SJSA1 (cell line): ENCODE results near the gene PYCARD. TPM values are rescaled to one million over a fixed set of nuclear protein-coding genes. Genes with fewer than 3 reads are reported as not detected.
"Not testable (repeated sequence)": the region's sequence is repeated elsewhere in the genome, so short reads cannot be mapped to it uniquely, and the experiment has no call there.

Experiments
- DNase-seq, 2 experiments: peaks; one replicate each; pipeline ENCODE4 v3.0.0-alpha.2; 2015 to 2020; ENCODE audit warnings: low spot score in 2 of 2, low read depth in 1 of 2
- H3K27ac ChIP-seq: fragments of 250-450 bp; sonication (Bioruptor Pico); 2 replicates; pipeline ENCODE4 v1.5.1; 2020; ENCODE audit warnings: mild to moderate bottlenecking, moderate library complexity
- H3K27me3 ChIP-seq: fragments of 250-450 bp; sonication (Bioruptor Pico); replicated peaks from 2 replicates; pipeline ENCODE4 v1.5.1; 2020; ENCODE audit warnings: mild to moderate bottlenecking, moderate library complexity
- H3K36me3 ChIP-seq: fragments of 250-450 bp; sonication (Bioruptor Pico); 2 replicates; pipeline ENCODE4 v1.5.1; 2020; ENCODE audit warnings: mild to moderate bottlenecking
- H3K4me1 ChIP-seq: fragments of 250-450 bp; sonication (Bioruptor Pico); replicated peaks from 2 replicates; pipeline ENCODE4 v1.6.1; 2021; ENCODE audit warnings: mild to moderate bottlenecking
- H3K4me3 ChIP-seq: fragments of 250-450 bp; sonication (Bioruptor Pico); 2 replicates; pipeline ENCODE4 v1.5.1; 2020; ENCODE audit warnings: mild to moderate bottlenecking
- H3K9me3 ChIP-seq: fragments of 250-450 bp; sonication (Bioruptor Pico); replicated peaks from 2 replicates; pipeline ENCODE4 v1.5.1; 2020; ENCODE audit warnings: mild to moderate bottlenecking
- total RNA-seq: library from RNA; depleted of rRNA; stranded (reverse); fragments of >200 nt; shearing (Covaris generic); gene quantifications from 2 replicates; pipeline ENCODE4 v1.2.3, GENCODE V29; 2014

PYCARD gene
- total RNA-seq, 1 experiment from 2014 or later, result 15.4 TPM

DNA sequence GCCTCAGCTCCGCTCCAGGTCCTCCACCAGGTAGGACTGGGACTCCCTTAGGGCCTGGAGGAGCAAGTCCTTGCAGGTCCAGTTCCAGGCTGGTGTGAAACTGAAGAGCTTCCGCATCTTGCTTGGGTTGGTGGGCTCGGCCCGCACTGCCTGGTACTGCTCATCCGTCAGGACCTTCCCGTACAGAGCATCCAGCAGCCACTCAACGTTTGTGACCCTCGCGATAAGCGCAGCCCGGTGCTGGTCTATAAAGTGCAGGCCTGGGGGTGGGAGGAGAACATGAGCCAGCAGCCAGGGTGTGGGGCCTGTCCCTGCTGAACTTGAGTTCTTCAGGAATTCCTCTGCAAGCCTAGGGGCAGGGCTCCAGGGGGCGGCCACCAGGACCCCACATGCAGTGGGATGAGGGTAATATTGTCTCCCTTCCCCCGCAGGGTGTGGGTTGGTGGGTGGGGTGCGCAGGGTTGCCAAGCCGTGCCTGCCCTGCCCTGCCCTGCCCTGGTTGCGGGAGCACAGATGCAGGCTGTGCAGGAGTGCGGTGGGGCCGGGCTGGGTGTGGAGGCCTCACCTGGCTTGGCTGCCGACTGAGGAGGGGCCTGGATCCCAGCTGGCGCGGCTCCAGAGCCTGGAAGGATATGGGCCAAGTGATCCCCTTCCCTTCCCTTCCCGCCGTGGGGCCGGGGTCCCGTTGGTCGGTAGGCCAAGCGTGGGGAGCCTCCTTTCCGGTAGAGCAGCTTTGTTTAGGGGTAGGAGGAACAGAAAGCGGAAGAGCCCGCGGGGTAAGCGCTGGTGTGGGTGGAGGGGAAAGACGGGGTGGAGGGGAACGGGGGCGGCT is 762 bp downstream of the PYCARD start:
- H3K4me3 ChIP-seq, result peak overlapping the region; percentile 45
- peak in 1 of 2 experiments; percentile 43 for DNase-seq
- peaks cover 31% of the 10 kb centered on the region for H3K36me3 ChIP-seq
- peaks cover 19% of the 10 kb centered on the region for H3K27me3 ChIP-seq
- H3K27ac ChIP-seq, result no peak overlapping the region
- no peaks in the 10 kb centered on the region; the same call in 1 of the 2 replicates for H3K9me3 ChIP-seq
- H3K4me1 ChIP-seq, result peaks cover 16% of the 10 kb centered on the region

DNA sequence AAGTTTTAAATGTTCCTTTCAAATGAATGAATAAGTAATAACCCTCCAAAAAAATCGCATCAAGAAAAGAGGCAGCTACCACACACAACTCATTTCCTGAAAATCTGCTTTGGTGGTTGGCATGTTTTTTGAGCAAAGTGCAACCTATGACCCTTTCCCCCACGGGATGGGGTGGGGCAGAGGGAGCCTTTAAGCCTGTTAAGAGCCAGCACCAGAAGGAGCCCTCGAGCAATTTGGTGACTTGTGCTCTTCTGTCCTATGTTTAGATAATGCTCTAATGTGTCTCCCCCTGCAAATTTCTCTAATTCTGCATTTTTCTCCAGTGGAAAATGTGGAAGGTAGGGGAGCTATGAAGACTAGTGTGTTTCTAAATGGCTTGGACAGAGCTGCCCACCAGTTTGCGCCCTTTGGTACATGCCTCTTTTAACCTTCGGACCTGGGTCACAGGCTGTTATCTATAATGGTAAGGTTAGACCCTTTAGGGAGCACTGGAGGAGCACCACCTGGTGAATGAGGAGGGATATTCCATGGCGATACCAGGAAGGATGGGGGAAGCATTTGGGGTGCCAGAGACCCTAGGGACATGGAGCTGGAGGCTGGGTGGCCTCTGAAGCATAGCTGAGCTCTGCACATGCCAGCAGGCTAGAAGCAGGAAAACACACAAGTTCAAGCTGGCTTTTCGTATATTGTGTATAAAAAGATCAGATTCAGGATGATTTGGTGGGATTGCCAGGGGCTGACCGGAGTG is 1.6 kb downstream of the PYCARD start:
- peaks cover 17% of the 10 kb centered on the region for H3K27me3 ChIP-seq
- H3K4me3 ChIP-seq, result no peak overlapping the region
- DNase-seq, result no peak
- no peaks in the 10 kb centered on the region; the same call in 1 of the 2 replicates for H3K9me3 ChIP-seq
- peaks cover 16% of the 10 kb centered on the region for H3K4me1 ChIP-seq
- H3K36me3 ChIP-seq, result peaks cover 39% of the 10 kb centered on the region
- no peak overlapping the region for H3K27ac ChIP-seq

DNA sequence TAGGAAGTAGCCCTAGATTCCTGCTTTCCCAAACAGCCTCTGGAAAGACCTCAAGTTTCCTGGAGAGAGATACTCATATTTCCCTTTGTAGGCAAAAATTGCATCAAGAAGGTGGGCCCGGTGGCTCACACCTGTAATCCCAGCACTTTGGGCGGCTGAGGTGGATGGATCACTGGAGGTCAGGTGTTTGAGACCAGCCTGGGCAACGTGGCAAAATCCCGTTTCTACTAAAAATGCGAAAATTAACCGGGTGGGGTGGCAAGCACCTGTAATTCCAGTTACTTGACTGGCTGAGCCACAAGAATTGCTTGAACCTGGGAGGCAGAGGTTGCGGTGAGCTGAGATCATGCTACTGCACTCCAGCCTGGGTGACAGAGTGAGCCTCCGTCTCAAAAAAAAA is 2.4 kb downstream of the PYCARD start:
- not testable (repeated sequence) for H3K9me3 ChIP-seq, H3K27ac ChIP-seq, H3K4me3 ChIP-seq, DNase-seq
- Histone ChIP-seq H3K4me1 (peaks cover 16% of the 10 kb centered on the region), H3K36me3 (peaks cover 48% of the 10 kb centered on the region), H3K27me3 (peaks cover 17% of the 10 kb centered on the region)

DNA sequence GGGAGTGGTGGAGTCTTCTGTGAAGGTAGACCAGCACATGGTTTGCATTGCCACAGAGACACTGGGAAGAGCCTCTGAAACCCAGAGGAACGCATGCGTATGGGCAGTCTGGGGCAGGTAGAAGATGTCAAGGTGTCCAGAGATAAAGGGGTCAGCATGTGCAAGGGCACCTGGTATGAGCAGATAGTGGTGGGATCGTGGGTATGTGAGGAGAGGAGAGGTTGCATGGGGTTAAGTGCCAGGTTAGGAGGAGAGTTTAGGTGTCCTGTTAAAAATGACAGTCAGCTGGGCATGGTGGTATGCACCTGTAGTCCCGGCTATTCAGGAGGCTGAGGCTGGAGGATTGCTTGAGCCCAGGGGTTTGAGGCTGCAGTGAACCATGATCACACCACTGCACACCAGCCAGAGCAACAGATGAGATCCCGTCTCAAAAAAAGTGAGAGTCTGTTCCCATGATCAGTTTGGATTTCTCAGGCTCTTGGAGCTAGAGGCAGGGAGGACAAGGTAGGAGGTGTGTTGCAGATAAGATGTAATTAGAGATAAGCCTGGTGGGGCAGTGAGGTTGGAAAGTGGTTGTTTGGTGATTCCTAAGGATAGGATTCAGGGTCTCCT is 3.0 kb downstream of the PYCARD start:
- Histone ChIP-seq H3K36me3 (peaks cover 53% of the 10 kb centered on the region), H3K4me1 (peaks cover 16% of the 10 kb centered on the region), H3K9me3 (no peaks in the 10 kb centered on the region; the same call in 1 of the 2 replicates), H3K4me3 (no peak overlapping the region), H3K27ac (no peak overlapping the region), H3K27me3 (peaks cover 17% of the 10 kb centered on the region)
- no peak for DNase-seq

GRCh38 chr16:31198207-31198882 is 4.2 kb downstream of the PYCARD start:
- H3K27me3 ChIP-seq, result peaks cover 16% of the 10 kb centered on the region
- no peaks in the 10 kb centered on the region; the same call in 1 of the 2 replicates for H3K9me3 ChIP-seq
- H3K4me1 ChIP-seq, result peaks cover 16% of the 10 kb centered on the region
- no peak overlapping the region for H3K27ac ChIP-seq
- H3K36me3 ChIP-seq, result peaks cover 65% of the 10 kb centered on the region
- DNase-seq, result no peak
- H3K4me3 ChIP-seq, result no peak overlapping the region

- H3K36me3 ChIP-seq, result peaks cover 79% of the 10 kb centered on the region
- DNase-seq, result no peak
Measured at GRCh38 chr16:31196324-31197088, 6.1 kb downstream of the PYCARD start.

DNA sequence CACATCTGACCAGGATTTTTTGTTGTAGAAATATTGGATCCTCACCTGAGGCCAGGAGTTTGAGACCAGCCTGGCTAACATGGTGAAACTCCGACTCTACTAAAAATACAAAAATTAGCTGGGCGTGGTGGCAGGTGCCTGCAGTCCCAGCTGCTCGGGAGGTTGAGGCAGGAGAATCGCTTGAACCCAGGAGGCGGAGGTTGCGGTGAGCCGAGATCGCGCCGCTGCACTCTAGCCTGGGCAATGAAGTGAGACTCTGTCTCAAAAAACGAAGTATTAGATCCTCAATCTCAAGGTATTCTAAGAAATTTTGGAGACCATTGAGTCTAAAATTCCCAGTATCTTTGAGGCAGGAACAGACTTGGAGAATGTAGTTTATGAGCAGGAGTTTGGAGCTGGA is 6.7 kb downstream of the PYCARD start:
- not testable (repeated sequence) for DNase-seq, H3K9me3 ChIP-seq, H3K4me1 ChIP-seq, H3K4me3 ChIP-seq, H3K27ac ChIP-seq, H3K27me3 ChIP-seq
- peaks cover 85% of the 10 kb centered on the region for H3K36me3 ChIP-seq

More at GRCh38 chr16:31196324-31197088, 6.1 kb downstream of the PYCARD start:
- H3K9me3 ChIP-seq, result no peaks in the 10 kb centered on the region
- H3K27me3 ChIP-seq, result no peaks in the 10 kb centered on the region; the same call in 1 of the 2 replicates
- H3K4me3 ChIP-seq, result no peak overlapping the region
- H3K4me1 ChIP-seq, result peaks cover 1% of the 10 kb centered on the region
- H3K27ac ChIP-seq, result no peak overlapping the region

DNA sequence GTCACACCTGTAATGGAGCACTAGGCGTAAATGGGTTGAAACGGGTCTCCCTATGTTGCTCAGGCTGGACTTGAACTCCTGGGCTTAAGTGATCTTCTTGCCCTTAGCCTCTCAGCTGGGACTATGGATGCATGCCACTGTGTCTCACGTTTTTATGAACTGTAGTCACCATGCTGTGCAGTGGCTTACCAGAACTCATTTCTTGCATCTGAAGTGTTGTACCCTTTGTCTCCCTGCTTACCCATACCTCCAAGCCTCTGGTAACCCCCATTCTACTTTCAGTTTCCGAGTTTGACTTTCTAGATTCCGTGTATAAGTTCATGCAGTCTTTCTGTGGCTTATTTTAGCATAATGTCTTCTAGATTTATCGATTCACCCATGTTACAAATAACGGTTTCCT is 7.7 kb downstream of the PYCARD start:
- no peaks in the 10 kb centered on the region for H3K9me3 ChIP-seq
- no peak for DNase-seq
- peaks cover 95% of the 10 kb centered on the region for H3K36me3 ChIP-seq
- no peak overlapping the region for H3K4me3 ChIP-seq
- H3K27me3 ChIP-seq, result no peaks in the 10 kb centered on the region
- H3K4me1 ChIP-seq, result no peaks in the 10 kb centered on the region
- H3K27ac ChIP-seq, result no peak overlapping the region

DNA sequence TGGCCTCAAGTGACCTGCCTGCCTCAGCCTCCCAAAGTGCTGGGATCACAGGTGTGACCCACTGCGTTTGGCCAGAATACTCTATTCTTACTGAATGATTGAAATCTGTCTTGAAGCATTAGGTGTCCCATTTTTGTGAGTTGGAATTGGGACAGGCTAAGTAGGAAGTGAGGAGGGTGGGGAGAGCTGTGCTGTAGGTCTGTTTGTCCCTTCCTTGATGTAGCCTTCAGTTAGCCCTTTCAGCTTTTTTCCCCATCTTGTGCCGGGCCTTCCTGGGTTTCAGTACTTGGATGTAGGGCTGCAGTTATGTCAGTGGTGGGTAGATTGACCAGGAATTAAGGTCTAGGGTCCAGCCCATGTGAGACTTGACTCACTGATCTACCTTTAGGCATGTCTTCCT is 8.7 kb downstream of the PYCARD start:
- H3K36me3 ChIP-seq, result peaks cover 95% of the 10 kb centered on the region
- H3K27ac ChIP-seq, result no peak overlapping the region
- no peak for DNase-seq

DNA sequence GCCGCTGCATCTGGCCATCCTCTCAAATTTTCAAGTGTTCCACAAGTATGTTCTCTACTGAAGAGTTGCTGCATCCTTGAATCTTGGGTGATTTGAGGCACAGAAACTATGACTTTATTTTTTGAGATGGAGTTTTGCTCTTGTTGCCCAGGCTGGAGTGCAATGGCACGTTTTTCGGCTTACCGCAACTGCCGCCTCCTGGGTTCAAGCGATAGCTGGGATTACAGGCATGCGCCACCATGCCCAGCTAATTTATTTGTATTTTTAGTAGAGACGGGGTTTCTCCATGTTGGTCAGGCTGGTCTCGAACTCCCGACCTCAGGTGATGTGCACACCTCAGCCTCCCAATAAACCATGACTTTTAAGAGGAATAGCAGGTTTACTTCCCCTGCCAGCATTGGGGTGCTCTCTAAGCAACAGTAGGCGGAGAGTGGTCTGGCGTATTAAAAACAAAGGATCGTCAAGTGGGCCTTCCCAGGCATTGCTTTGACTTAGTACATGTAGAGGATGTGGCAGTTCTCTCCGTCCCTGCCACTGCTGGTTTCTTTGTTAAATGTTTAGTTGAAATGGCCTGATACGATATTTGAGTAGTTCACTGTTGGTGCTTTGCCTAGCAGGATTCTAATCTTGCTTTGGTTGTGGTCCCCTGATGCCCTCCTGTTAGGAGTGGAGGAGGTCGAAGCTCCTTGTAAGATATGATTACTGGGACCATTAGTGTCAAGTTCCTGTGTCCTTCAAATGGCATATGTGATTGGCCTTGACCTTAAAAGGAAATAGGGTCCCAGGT is 9.5 kb downstream of the PYCARD start:
- no peak for DNase-seq
- Histone ChIP-seq H3K27me3 (no peaks in the 10 kb centered on the region), H3K36me3 (peaks cover 98% of the 10 kb centered on the region), H3K9me3 (no peaks in the 10 kb centered on the region), H3K4me3 (no peak overlapping the region), H3K27ac (no peak overlapping the region), H3K4me1 (no peaks in the 10 kb centered on the region)

More for the DNA sequence above, 8.7 kb downstream of the PYCARD start:
- no peak overlapping the region for H3K4me3 ChIP-seq
- H3K27me3 ChIP-seq, result no peaks in the 10 kb centered on the region
- H3K4me1 ChIP-seq, result no peaks in the 10 kb centered on the region
- H3K9me3 ChIP-seq, result no peaks in the 10 kb centered on the region

GRCh38 chr16:31191697-31192428 is 10.7 kb downstream of the PYCARD start:
- peaks cover 100% of the 10 kb centered on the region for H3K36me3 ChIP-seq
- DNase-seq, result no peak
- no peaks in the 10 kb centered on the region for H3K27me3 ChIP-seq
- H3K27ac ChIP-seq, result no peak overlapping the region
- no peak overlapping the region for H3K4me3 ChIP-seq
- H3K4me1 ChIP-seq, result no peaks in the 10 kb centered on the region
- H3K9me3 ChIP-seq, result no peaks in the 10 kb centered on the region
